ENCODE data around the gene MTX2.

Gene MTX2

GRCh38 chr2:176269319-176270099 is at the start of gene MTX2:
Gene MTX2 (plus strand): TSS chr2:176269442. CDS start chr2:176269630, 188 bp downstream.
- H4K20me1 ChIP-seq, result peaks cover 17% of the 10 kb centered on the region
- no peak for TF ChIP-seq Cebpa-rat (IDR thresholded peaks at IDR 0.05)
- H3K9ac ChIP-seq, result peak within 1 kb of the TSS; percentile 88
- no peaks in the 10 kb centered on the region for H3K36me3 ChIP-seq
- H3K4me1 ChIP-seq, result peaks cover 9% of the 10 kb centered on the region
- peak within 1 kb of the TSS; percentile 83 for H3K4me3 ChIP-seq
- H3K27ac ChIP-seq, result peak within 1 kb of the TSS; percentile 90
- no peaks in the 10 kb centered on the region for H3K9me3 ChIP-seq
- peak within 1 kb of the TSS; percentile 92 for H3K4me2 ChIP-seq
- H3K27me3 ChIP-seq, result no peaks in the 10 kb centered on the region

GRCh38 chr2:176227874-176228273 is 41.4 kb upstream of the MTX2 start:
- Histone ChIP-seq H3K9me3 (no peaks in the 10 kb centered on the region), H3K4me3 (no peak overlapping the region), H3K27ac (no peak overlapping the region), H3K9ac (no peak overlapping the region), H3K36me3 (no peaks in the 10 kb centered on the region), H3K27me3 (no peaks in the 10 kb centered on the region), H4K20me1 (no peaks in the 10 kb centered on the region), H3K4me1 (no peaks in the 10 kb centered on the region), H3K4me2 (no peak overlapping the region)
- TF ChIP-seq Cebpa-rat (IDR thresholded peaks at IDR 0.05), result no peak

GRCh38 chr2:176234156-176234555 is 35.1 kb upstream of the MTX2 start:
- H3K27ac ChIP-seq, result no peak overlapping the region
- H3K4me3 ChIP-seq, result no peak overlapping the region
- H3K4me2 ChIP-seq, result no peak overlapping the region
- H4K20me1 ChIP-seq, result no peaks in the 10 kb centered on the region
- H3K9ac ChIP-seq, result no peak overlapping the region
- no peak for TF ChIP-seq Cebpa-rat (IDR thresholded peaks at IDR 0.05)
- H3K27me3 ChIP-seq, result no peaks in the 10 kb centered on the region
- no peaks in the 10 kb centered on the region for H3K36me3 ChIP-seq
- H3K9me3 ChIP-seq, result no peaks in the 10 kb centered on the region
- H3K4me1 ChIP-seq, result no peaks in the 10 kb centered on the region

- no peaks in the 10 kb centered on the region for H3K27me3 ChIP-seq
- no peak overlapping the region for H3K4me3 ChIP-seq
- no peak for TF ChIP-seq Cebpa-rat (IDR thresholded peaks at IDR 0.05)
- no peak overlapping the region for H3K27ac ChIP-seq
- no peaks in the 10 kb centered on the region for H3K36me3 ChIP-seq
- H3K9me3 ChIP-seq, result no peaks in the 10 kb centered on the region
- H4K20me1 ChIP-seq, result no peaks in the 10 kb centered on the region
- H3K9ac ChIP-seq, result no peak overlapping the region
- H3K4me2 ChIP-seq, result no peak overlapping the region
- no peaks in the 10 kb centered on the region for H3K4me1 ChIP-seq
Observed at GRCh38 chr2:176234940-176235339, 34.3 kb upstream of the MTX2 start.

- no peak for TF ChIP-seq Cebpa-rat (IDR thresholded peaks at IDR 0.05)
- no peak overlapping the region for H3K4me3 ChIP-seq
- no peak overlapping the region for H3K9ac ChIP-seq
- H3K27me3 ChIP-seq, result no peaks in the 10 kb centered on the region
- no peaks in the 10 kb centered on the region for H3K4me1 ChIP-seq
- H4K20me1 ChIP-seq, result no peaks in the 10 kb centered on the region
- H3K9me3 ChIP-seq, result no peaks in the 10 kb centered on the region
- no peak overlapping the region for H3K4me2 ChIP-seq
- H3K27ac ChIP-seq, result no peak overlapping the region
- H3K36me3 ChIP-seq, result no peaks in the 10 kb centered on the region
Observed at GRCh38 chr2:176237456-176237855, 31.8 kb upstream of the MTX2 start.

- H3K27ac ChIP-seq, result no peak overlapping the region
- H3K9ac ChIP-seq, result no peak overlapping the region
- H4K20me1 ChIP-seq, result no peaks in the 10 kb centered on the region
- no peak overlapping the region for H3K4me2 ChIP-seq
- no peak overlapping the region for H3K4me3 ChIP-seq
- no peaks in the 10 kb centered on the region for H3K9me3 ChIP-seq
- no peaks in the 10 kb centered on the region for H3K4me1 ChIP-seq
- no peaks in the 10 kb centered on the region for H3K27me3 ChIP-seq
- no peak for TF ChIP-seq Cebpa-rat (IDR thresholded peaks at IDR 0.05)
- H3K36me3 ChIP-seq, result no peaks in the 10 kb centered on the region
Observed at GRCh38 chr2:176239031-176239430, 30.2 kb upstream of the MTX2 start.

- no peak for TF ChIP-seq Cebpa-rat (IDR thresholded peaks at IDR 0.05)
- Histone ChIP-seq H4K20me1 (no peaks in the 10 kb centered on the region), H3K9ac (no peak overlapping the region), H3K4me3 (no peak overlapping the region), H3K9me3 (no peaks in the 10 kb centered on the region), H3K36me3 (no peaks in the 10 kb centered on the region), H3K4me2 (no peak overlapping the region), H3K4me1 (no peaks in the 10 kb centered on the region), H3K27ac (no peak overlapping the region), H3K27me3 (no peaks in the 10 kb centered on the region)
Observed at GRCh38 chr2:176240301-176240700, 28.9 kb upstream of the MTX2 start.

GRCh38 chr2:176242276-176242675 is 27.0 kb upstream of the MTX2 start:
- H3K27me3 ChIP-seq, result no peaks in the 10 kb centered on the region
- TF ChIP-seq Cebpa-rat (IDR thresholded peaks at IDR 0.05), result no peak
- no peaks in the 10 kb centered on the region for H4K20me1 ChIP-seq
- no peaks in the 10 kb centered on the region for H3K36me3 ChIP-seq
- H3K4me3 ChIP-seq, result no peak overlapping the region
- H3K9ac ChIP-seq, result no peak overlapping the region
- no peak overlapping the region for H3K27ac ChIP-seq
- H3K4me1 ChIP-seq, result no peaks in the 10 kb centered on the region
- no peaks in the 10 kb centered on the region for H3K9me3 ChIP-seq
- H3K4me2 ChIP-seq, result no peak overlapping the region

GRCh38 chr2:176246331-176246730 is 22.9 kb upstream of the MTX2 start:
- Histone ChIP-seq H3K27ac (no peak overlapping the region), H3K27me3 (no peaks in the 10 kb centered on the region), H3K4me2 (no peak overlapping the region), H3K4me1 (no peaks in the 10 kb centered on the region), H3K9ac (no peak overlapping the region), H3K9me3 (no peaks in the 10 kb centered on the region), H3K4me3 (no peak overlapping the region), H4K20me1 (no peaks in the 10 kb centered on the region), H3K36me3 (no peaks in the 10 kb centered on the region)
- TF ChIP-seq Cebpa-rat (IDR thresholded peaks at IDR 0.05), result no peak

GRCh38 chr2:176247859-176248258 is 21.4 kb upstream of the MTX2 start:
- Histone ChIP-seq H3K4me2 (no peak overlapping the region), H3K36me3 (no peaks in the 10 kb centered on the region), H4K20me1 (no peaks in the 10 kb centered on the region), H3K27me3 (no peaks in the 10 kb centered on the region), H3K4me1 (no peaks in the 10 kb centered on the region), H3K27ac (no peak overlapping the region), H3K4me3 (no peak overlapping the region), H3K9me3 (no peaks in the 10 kb centered on the region), H3K9ac (no peak overlapping the region)
- TF ChIP-seq Cebpa-rat (IDR thresholded peaks at IDR 0.05), result no peak

All from BLaER1 (cell line).